PC-9 (cell line): ENCODE measurements around the gene TMTC2.

Experiments
- EZH2 ChIP-seq: fragments of 200-600 bp; sonication (generic); IDR thresholded peaks from 2 replicates; pipeline ENCODE4 v1.8.0; 2017; ENCODE audit warnings: antibody characterized with exemption, low read depth
- TF ChIP-seq, protein P1 (sequence below): fragments of 200-600 bp; sonication (generic); conservative IDR thresholded peaks from 2 replicates; pipeline ENCODE4 v1.6.1; 2017; ENCODE audit warnings: mixed run types, antibody characterized with exemption, mild to moderate bottlenecking, moderate library complexity

DNA sequence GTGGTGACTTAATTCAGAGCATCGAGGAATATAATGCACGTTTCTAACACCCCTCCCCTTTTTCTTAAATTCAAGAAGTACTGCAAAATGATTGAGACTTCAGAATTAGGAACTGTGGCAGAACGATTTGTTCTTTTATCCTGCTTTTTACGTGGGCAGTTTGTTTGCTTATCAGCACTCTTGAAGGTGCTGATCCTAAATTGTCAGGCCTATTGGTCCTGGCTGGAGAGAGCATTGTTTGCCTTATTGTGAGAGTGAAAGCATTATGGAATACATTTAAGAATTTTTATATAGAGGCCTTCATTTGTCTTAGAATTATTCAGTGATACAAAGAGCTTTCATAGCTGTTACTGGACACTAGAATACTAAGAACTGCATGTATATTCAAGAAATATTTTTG lies 59.1 kb downstream of the TMTC2 start:
- TF ChIP-seq, protein P1, sequence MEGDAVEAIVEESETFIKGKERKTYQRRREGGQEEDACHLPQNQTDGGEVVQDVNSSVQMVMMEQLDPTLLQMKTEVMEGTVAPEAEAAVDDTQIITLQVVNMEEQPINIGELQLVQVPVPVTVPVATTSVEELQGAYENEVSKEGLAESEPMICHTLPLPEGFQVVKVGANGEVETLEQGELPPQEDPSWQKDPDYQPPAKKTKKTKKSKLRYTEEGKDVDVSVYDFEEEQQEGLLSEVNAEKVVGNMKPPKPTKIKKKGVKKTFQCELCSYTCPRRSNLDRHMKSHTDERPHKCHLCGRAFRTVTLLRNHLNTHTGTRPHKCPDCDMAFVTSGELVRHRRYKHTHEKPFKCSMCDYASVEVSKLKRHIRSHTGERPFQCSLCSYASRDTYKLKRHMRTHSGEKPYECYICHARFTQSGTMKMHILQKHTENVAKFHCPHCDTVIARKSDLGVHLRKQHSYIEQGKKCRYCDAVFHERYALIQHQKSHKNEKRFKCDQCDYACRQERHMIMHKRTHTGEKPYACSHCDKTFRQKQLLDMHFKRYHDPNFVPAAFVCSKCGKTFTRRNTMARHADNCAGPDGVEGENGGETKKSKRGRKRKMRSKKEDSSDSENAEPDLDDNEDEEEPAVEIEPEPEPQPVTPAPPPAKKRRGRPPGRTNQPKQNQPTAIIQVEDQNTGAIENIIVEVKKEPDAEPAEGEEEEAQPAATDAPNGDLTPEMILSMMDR = no peak
- no peak for TF ChIP-seq EZH2
